Measurements from ENCODE around the gene SLC12A7.
A peak's percentile ranks its signal among the peaks of the same experiment; 100 is the strongest.
"Not testable (repeated sequence)": the region's sequence is repeated elsewhere in the genome, so short reads cannot be mapped to it uniquely, and the experiment has no call there.

Gene SLC12A7

DNA sequence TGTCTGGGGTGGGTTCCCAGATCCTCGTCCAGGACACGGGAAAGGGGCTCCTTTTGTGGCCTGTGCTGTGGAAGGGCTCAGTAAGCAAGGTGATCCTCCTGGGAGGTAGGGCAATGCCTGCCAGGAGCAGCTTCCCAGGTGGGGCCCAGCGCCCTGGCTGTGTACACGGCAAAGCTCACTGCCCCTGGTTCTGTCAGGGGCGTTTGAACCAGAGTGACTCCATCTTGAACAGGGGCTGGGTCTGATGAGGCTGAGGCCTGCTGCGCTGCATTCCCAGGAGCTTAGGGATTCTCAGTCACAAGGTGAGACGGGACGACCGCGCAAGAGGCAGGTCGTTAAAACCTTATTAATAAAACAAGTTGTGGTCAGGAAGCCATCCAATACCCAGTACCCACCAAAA, 19.9 kb upstream of the SLC12A7 start:
- DNase-seq (ENCODE audit: low read depth), result no peak
- TF ChIP-seq CTCF (IDR thresholded peaks at IDR 0.05; ENCODE audit: control insufficient read depth, extremely low read depth, insufficient read depth), result no peak
- no peak overlapping the region for H3K4me3 ChIP-seq (ENCODE audit: low read depth, low read length)

GRCh38 chr5:1131191-1131621, 19.3 kb upstream of the SLC12A7 start:
- no peak for DNase-seq (ENCODE audit: low read depth)
- H3K4me3 ChIP-seq (ENCODE audit: low read depth, low read length), result peak overlapping the region; percentile 50

DNA sequence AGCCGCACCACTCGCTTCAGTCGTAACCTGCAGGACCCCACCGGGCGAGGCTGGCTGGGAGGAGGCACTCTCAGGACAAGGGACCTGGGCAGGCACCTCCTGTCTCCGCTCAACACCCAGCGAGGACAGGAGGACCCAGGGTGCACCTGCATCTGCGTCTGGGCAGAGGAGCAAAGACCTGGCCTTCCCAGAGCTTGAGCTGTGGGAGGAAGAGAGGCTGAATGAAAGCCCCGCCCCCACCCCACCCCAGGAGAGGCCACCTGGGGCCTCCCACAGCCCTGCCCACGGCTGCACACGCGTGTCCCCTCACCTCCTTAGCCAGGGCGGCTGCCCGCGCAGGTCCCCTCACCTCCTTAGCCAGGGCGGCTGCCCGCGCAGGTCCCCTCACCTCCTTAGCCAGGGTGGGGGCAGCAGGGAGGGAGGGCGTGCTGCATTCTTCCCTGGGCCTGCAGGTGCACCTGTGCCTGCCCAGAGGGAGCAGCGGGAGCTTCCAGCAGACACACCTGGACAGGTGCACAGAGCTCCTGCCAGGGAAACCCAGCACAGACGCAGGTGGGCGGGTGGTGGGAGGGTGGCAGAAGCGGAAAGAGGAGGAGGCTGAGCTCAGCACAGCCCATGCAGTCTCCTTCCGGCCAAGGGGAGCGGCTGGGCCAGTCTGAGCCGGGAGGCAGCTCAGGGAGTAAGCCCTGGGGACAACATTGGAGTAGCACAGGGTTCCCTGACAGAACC, 18.5 kb upstream of the SLC12A7 start:
- DNase-seq (ENCODE audit: low read depth), result peak; percentile 92
- H3K4me3 ChIP-seq (ENCODE audit: low read depth, low read length), result peak overlapping the region; percentile 50
- TF ChIP-seq CTCF (IDR thresholded peaks at IDR 0.05; ENCODE audit: control insufficient read depth, extremely low read depth, insufficient read depth), result peak; percentile 11; the same call in 1 of the 2 replicates

More at GRCh38 chr5:1131191-1131621, 19.3 kb upstream of the SLC12A7 start:
- no peak for TF ChIP-seq CTCF (IDR thresholded peaks at IDR 0.05; ENCODE audit: control insufficient read depth, extremely low read depth, insufficient read depth)

DNA sequence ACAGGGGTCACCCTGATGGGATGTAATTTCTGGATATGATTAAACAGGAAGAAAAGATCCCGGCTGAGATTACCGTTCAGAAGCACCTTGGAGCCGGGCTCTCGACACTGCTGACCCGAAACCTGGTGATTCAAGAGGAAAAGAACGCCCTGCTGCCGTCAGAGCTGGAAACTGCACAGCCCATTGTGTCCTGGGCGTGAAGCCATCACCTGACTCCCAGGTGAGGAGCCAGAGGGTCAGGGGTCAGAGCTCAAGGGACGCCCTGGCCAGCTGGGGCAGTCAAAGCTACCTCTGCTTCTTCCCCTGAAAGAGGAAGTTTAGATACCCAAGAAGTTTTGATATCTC, 17.8 kb upstream of the SLC12A7 start:
- DNase-seq (ENCODE audit: low read depth), result peak; percentile 87
- H3K4me3 ChIP-seq (ENCODE audit: low read depth, low read length), result peak overlapping the region; percentile 50
- TF ChIP-seq CTCF (IDR thresholded peaks at IDR 0.05; ENCODE audit: control insufficient read depth, extremely low read depth, insufficient read depth), result no peak

DNA sequence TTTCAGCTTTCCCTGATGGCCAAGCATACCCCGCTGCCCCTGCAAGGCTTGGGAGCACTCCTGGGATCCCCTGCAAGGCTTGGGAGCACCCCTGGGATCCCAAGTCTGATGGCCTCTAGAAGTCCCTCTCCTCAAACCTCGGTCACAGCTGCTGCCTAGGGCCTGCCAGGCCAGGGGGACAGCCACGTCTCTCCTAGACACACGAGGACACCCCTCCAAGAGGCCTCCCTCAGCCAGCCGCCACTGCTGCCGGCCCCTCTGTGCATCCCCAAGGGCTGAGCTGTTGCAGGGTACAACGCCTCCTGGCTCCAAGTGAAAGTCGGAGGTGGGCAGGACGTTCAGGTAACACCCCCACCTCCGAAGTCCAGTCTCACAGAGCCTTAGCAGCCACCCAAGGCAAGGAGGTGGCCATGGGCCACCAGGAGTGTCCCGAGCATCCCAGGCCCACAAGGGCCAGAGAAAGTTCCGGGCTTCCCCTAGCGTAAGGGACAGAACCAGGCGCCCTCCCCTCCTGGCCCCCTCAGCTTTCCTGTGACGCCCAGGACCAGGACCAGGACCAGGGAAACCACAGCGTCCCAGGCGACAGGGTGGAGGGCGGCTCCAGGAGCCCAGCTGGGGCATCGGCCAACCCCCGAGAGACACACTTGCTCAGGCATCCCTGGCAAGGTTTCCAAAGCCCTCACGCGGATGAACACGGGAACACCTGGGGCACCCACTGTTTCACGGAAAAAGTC, 17.3 kb upstream of the SLC12A7 start:
- TF ChIP-seq CTCF (IDR thresholded peaks at IDR 0.05; ENCODE audit: control insufficient read depth, extremely low read depth, insufficient read depth), result no peak
- DNase-seq (ENCODE audit: low read depth), result no peak
- peak overlapping the region; percentile 50 for H3K4me3 ChIP-seq (ENCODE audit: low read depth, low read length)

DNA sequence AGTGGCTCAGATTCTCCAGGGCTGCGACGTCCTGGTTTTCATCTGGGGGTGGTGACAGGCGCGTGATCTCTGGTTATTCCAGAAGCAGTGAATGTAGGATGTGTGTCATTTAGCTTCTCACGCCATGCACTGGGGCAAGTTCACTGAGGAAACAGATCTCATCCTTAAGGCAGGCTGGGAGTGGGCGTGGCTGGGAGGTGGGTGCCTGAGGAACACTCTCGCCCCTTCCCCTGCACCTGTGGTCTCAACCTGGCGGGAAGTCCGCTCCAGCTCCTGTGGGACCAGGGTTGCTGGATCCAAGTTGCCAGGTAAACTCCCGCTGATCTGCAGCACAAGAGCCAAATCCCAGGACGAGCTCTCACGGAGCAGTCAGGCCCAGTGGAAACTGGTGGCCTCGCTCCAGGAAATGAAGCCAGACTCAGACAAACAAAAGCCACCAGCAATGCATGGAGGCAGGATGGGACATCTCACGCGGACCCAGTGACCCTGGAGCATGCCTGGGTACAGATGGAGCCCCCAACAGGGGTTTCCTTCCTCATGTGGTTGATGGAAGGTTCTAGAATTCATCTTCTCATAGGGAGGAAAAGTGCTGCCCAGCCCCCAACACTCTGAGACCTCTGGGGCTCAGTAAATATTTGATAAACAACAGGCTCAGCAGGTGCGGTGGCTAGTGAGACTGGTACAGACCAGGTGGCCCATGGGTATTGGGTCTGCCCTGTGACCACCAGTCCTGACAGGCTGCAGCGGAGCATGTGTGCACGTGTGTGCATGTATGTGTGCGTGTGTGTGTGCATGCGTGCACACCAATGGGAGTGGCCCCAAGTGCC, 16.3 kb upstream of the SLC12A7 start:
- DNase-seq (ENCODE audit: low read depth), result peak; percentile 91
- no peak for TF ChIP-seq CTCF (IDR thresholded peaks at IDR 0.05; ENCODE audit: control insufficient read depth, extremely low read depth, insufficient read depth)
- peak overlapping the region; percentile 50 for H3K4me3 ChIP-seq (ENCODE audit: low read depth, low read length)

GRCh38 chr5:1125695-1126094, 13.8 kb upstream of the SLC12A7 start:
- DNase-seq (ENCODE audit: low read depth); H3K4me3 ChIP-seq (ENCODE audit: low read depth, low read length): not testable (repeated sequence)

All from LNCaP clone FGC (cell line).